ENCODE results near the gene HOXB6. TPM values are rescaled to one million over a fixed set of nuclear protein-coding genes. Genes with fewer than 3 reads are reported as not detected.

Gene HOXB6
- polyA plus RNA-seq, 2 of the 4 experiments (the other 2 are of a cell fraction) = 10.2 to 14.7 TPM

- Histone ChIP-seq H3K27ac (peak overlapping the region in 1 of 2 experiments; percentile 40; a peak in 2 of 6 replicates), H3K4me2 (peak overlapping the region; percentile 36), H3K4me3 (peak overlapping the region; percentile 2; the same call in 1 of the 3 replicates), H3K4me1 (peaks cover 16% of the 10 kb centered on the region), H3K9me3 (no peaks in the 10 kb centered on the region)
- WGBS (ENCODE audit: missing lambda C conversion rate) = 77% methylated on average over 36 of the region's 43 CpGs
- CTCF ChIA-PET = interaction anchor here (1.0 to 1.3 kb wide), 4 partner anchors 9 to 241 kb away, joined by 3 to 4 read pairs (median 3); no protein-coding TSS in a partner anchor
- POLR2A ChIA-PET = no interaction called here
- DNase-seq (ENCODE audit: low read depth in 1 of 2, low spot score in 1 of 2) (no peak), ATAC-seq (peak in 1 of 2 experiments; percentile 28; a peak in 2 of 6 replicates), FAIRE-seq (no peak)
- TF ChIP-seq, protein P1, sequence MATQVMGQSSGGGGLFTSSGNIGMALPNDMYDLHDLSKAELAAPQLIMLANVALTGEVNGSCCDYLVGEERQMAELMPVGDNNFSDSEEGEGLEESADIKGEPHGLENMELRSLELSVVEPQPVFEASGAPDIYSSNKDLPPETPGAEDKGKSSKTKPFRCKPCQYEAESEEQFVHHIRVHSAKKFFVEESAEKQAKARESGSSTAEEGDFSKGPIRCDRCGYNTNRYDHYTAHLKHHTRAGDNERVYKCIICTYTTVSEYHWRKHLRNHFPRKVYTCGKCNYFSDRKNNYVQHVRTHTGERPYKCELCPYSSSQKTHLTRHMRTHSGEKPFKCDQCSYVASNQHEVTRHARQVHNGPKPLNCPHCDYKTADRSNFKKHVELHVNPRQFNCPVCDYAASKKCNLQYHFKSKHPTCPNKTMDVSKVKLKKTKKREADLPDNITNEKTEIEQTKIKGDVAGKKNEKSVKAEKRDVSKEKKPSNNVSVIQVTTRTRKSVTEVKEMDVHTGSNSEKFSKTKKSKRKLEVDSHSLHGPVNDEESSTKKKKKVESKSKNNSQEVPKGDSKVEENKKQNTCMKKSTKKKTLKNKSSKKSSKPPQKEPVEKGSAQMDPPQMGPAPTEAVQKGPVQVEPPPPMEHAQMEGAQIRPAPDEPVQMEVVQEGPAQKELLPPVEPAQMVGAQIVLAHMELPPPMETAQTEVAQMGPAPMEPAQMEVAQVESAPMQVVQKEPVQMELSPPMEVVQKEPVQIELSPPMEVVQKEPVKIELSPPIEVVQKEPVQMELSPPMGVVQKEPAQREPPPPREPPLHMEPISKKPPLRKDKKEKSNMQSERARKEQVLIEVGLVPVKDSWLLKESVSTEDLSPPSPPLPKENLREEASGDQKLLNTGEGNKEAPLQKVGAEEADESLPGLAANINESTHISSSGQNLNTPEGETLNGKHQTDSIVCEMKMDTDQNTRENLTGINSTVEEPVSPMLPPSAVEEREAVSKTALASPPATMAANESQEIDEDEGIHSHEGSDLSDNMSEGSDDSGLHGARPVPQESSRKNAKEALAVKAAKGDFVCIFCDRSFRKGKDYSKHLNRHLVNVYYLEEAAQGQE (IDR thresholded peaks at IDR 0.05) = no peak
- no peak for TF ChIP-seq HOXB13 (CRISPR knock-in tag; IDR thresholded peaks at IDR 0.05; ENCODE audit: low read depth)
- no peak for TF ChIP-seq FOSB (CRISPR knock-in tag; IDR thresholded peaks at IDR 0.05)
- no peak for TF ChIP-seq HOXA7 (CRISPR knock-in tag; IDR thresholded peaks at IDR 0.05)
- no peak for TF ChIP-seq SMC3 (IDR thresholded peaks at IDR 0.05)
- TF ChIP-seq, protein P2, sequence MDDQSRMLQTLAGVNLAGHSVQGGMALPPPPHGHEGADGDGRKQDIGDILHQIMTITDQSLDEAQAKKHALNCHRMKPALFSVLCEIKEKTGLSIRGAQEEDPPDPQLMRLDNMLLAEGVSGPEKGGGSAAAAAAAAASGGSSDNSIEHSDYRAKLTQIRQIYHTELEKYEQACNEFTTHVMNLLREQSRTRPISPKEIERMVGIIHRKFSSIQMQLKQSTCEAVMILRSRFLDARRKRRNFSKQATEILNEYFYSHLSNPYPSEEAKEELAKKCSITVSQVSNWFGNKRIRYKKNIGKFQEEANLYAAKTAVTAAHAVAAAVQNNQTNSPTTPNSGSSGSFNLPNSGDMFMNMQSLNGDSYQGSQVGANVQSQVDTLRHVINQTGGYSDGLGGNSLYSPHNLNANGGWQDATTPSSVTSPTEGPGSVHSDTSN (IDR thresholded peaks at IDR 0.05) = no peak
- no peak for TF ChIP-seq HOXB5 (CRISPR knock-in tag; IDR thresholded peaks at IDR 0.05)
- no peak for TF ChIP-seq MAZ (IDR thresholded peaks at IDR 0.05; ENCODE audit: borderline replicate concordance, low read depth, low read length)
- TF ChIP-seq, protein P3, sequence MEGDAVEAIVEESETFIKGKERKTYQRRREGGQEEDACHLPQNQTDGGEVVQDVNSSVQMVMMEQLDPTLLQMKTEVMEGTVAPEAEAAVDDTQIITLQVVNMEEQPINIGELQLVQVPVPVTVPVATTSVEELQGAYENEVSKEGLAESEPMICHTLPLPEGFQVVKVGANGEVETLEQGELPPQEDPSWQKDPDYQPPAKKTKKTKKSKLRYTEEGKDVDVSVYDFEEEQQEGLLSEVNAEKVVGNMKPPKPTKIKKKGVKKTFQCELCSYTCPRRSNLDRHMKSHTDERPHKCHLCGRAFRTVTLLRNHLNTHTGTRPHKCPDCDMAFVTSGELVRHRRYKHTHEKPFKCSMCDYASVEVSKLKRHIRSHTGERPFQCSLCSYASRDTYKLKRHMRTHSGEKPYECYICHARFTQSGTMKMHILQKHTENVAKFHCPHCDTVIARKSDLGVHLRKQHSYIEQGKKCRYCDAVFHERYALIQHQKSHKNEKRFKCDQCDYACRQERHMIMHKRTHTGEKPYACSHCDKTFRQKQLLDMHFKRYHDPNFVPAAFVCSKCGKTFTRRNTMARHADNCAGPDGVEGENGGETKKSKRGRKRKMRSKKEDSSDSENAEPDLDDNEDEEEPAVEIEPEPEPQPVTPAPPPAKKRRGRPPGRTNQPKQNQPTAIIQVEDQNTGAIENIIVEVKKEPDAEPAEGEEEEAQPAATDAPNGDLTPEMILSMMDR (IDR thresholded peaks at IDR 0.05) = no peak
- TF ChIP-seq POLR2A (IDR thresholded peaks at IDR 0.05; ENCODE audit: low read length) = no peak
- no peak for TF ChIP-seq PHF8 (IDR thresholded peaks at IDR 0.05; ENCODE audit: borderline replicate concordance, low read depth)
- no peak for TF ChIP-seq POLR2AphosphoS2 (conservative IDR thresholded peaks at IDR 0.05; ENCODE audit: low read length)
- TF ChIP-seq NFE2L2 (conservative IDR thresholded peaks at IDR 0.05; ENCODE audit: low read length) = no peak
- TF ChIP-seq CHD4 (IDR thresholded peaks at IDR 0.05; ENCODE audit: borderline replicate concordance) = no peak
- TF ChIP-seq EHF (CRISPR knock-in tag; IDR thresholded peaks at IDR 0.05) = no peak
- no peak for TF ChIP-seq RAD21 (conservative IDR thresholded peaks at IDR 0.05 in 1 of 2, IDR thresholded peaks at IDR 0.05 in 1 of 2)
- no peak for TF ChIP-seq MYC (IDR thresholded peaks at IDR 0.05; ENCODE audit: borderline replicate concordance, low read length)
- TF ChIP-seq RARB (CRISPR knock-in tag; IDR thresholded peaks at IDR 0.05) = no peak
Observed at GRCh38 chr17:48576479-48577309, 28.1 kb downstream of the HOXB6 start.

Data from A549 (cell line).